Measurements from ENCODE around the gene MYBPHL. TPM values are rescaled to one million over a fixed set of nuclear protein-coding genes. Genes with fewer than 3 reads are reported as not detected.

Gene MYBPHL
- total and polyA plus RNA-seq, 2 experiments from 2014 or later: not detected

DNA sequence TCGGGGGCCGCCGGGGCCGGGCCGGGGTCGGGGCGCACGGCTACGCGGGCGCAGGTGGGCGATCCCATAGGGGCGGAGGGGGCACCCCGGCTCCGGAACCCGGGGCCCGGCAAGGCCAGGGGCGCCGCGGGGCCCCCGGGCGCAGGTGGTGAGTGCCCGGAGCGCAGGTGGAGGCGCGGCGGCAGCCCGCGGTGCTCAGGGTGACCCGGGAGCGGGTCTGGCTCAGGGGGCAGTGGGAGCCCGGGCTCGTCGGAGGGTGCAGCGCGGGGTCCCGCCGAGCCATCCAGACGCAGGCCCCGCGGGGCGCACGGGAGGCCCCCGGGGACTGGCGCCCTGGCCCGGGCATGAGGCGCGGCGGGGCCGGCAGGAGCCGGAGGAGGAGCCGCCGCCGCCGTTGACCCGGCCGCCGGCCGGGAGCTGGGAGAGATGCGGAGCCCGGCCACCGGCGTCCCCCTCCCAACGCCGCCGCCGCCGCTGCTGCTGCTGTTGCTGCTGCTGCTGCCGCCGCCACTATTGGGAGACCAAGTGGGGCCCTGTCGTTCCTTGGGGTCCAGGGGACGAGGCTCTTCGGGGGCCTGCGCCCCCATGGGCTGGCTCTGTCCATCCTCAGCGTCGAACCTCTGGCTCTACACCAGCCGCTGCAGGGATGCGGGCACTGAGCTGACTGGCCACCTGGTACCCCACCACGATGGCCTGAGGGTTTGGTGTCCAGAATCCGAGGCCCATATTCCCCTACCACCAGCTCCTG lies 57.0 kb downstream of the MYBPHL start:
- Histone ChIP-seq H4K20me1 (ENCODE audit: insufficient read depth) (no peaks in the 10 kb centered on the region), H3K4me1 (ENCODE audit: insufficient read depth) (no peaks in the 10 kb centered on the region; the same call in 1 of the 2 replicates), H3K4me2 (ENCODE audit: unreplicated experiment) (peak overlapping the region; percentile 76), H3K9me3 (ENCODE audit: low read depth) (no peaks in the 10 kb centered on the region), H3F3A (ENCODE audit: insufficient read depth) (no peaks in the 10 kb centered on the region), H3K27ac (no peak overlapping the region), H3K9ac (no peak overlapping the region), H3K9me2 (ENCODE audit: insufficient read depth) (no peaks in the 10 kb centered on the region), H3K4me3 (peak overlapping the region; percentile 74), H3K27me3 (replicated peaks; ENCODE audit: insufficient read depth) (no peaks in the 10 kb centered on the region), H3K79me2 (ENCODE audit: insufficient read depth) (no peaks in the 10 kb centered on the region), H2AFZ (peak overlapping the region; percentile 66; the same call in 1 of the 2 replicates), H3K36me3 (ENCODE audit: low read depth) (no peaks in the 10 kb centered on the region)
- in situ Hi-C loops (cut with MboI): no loop called here
- no peak for TF ChIP-seq EZH2phosphoT487 (IDR thresholded peaks at IDR 0.05; ENCODE audit: insufficient read depth, low read depth)
- TF ChIP-seq EZH2 (IDR thresholded peaks at IDR 0.05; ENCODE audit: insufficient read depth, poor library complexity, severe bottlenecking): no peak
- WGBS, 2 experiments (ENCODE audit: low coverage in 1 of 2, low lambda C conversion rate in 2 of 2, missing lambda C conversion rate in 2 of 2): 3 to 6% methylated on average over 21 to 26 of the region's 80 CpGs
- DNase-seq: peak; percentile 45

DNA sequence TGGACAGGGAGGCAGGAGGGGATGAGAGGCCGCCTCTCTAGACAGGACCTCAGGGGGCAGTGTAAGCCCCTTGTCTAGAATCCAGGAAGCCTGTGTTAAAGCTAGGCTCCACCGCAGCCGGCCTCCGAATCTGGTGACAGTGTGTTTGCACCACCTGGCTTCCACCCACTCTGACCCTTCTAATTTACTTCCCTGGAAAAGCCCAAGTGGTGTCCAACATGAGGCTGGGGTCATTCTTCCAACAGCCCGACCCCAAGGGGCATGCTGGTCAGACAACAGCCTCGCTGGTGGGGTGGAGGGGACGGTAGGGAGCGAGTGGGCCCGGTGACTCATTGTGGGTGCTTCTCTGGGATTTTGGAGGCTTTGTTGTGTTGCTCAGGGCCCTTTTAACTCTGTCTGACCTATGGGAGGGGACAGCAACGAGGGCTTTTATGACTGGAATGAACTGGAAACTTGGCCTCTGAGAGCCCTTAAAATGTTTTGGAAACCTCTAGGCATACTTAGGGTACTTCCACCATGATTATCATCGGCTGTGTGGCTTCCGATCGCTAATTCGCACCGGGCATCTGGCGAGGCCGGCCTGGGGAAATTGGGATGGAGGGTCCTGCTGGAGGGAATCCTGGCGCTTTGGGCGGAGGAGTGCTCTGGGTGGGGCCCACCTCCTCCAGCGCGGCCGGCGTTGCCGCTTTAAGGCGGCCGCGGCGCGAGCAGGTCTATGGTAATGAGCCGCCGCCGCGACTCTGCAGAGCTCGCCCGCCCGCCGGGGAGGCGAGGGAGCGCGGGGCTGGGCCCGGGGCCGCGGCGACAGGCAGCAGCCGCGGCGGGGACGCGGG lies 57.8 kb downstream of the MYBPHL start, which contains the start of gene CELSR2:
Gene CELSR2 (plus strand): TSS at position 743 of the 833 bp plus-strand sequence. CDS start 541 bp downstream, outside the sequence.
- H3K9me2 ChIP-seq (ENCODE audit: insufficient read depth): no peaks in the 10 kb centered on the region
- H3K27me3 ChIP-seq (replicated peaks; ENCODE audit: insufficient read depth): no peaks in the 10 kb centered on the region
- H3K79me2 ChIP-seq (ENCODE audit: insufficient read depth): no peaks in the 10 kb centered on the region
- no peak within 1 kb of the TSS for H3K27ac ChIP-seq
- no peak within 1 kb of the TSS for H3K9ac ChIP-seq
- H3K36me3 ChIP-seq (ENCODE audit: low read depth): no peaks in the 10 kb centered on the region
- peak within 1 kb of the TSS; percentile 66 for H2AFZ ChIP-seq
- in situ Hi-C loops (cut with MboI): no loop called here
- H3K4me2 ChIP-seq (ENCODE audit: unreplicated experiment): peak within 1 kb of the TSS; percentile 76
- H3K4me3 ChIP-seq: peak within 1 kb of the TSS; percentile 74
- no peaks in the 10 kb centered on the region for H3F3A ChIP-seq (ENCODE audit: insufficient read depth)
- no peaks in the 10 kb centered on the region; the same call in 1 of the 2 replicates for H3K4me1 ChIP-seq (ENCODE audit: insufficient read depth)
- TF ChIP-seq EZH2 (IDR thresholded peaks at IDR 0.05; ENCODE audit: insufficient read depth, poor library complexity, severe bottlenecking): no peak
- TF ChIP-seq EZH2phosphoT487 (IDR thresholded peaks at IDR 0.05; ENCODE audit: insufficient read depth, low read depth): no peak
- H4K20me1 ChIP-seq (ENCODE audit: insufficient read depth): no peaks in the 10 kb centered on the region
- H3K9me3 ChIP-seq (ENCODE audit: low read depth): no peaks in the 10 kb centered on the region
- 16 to 17% methylated on average over 37 to 39 of the region's 49 CpGs for WGBS, 2 experiments (ENCODE audit: low coverage in 1 of 2, low lambda C conversion rate in 2 of 2, missing lambda C conversion rate in 2 of 2)
- peak; percentile 84 for DNase-seq

DNA sequence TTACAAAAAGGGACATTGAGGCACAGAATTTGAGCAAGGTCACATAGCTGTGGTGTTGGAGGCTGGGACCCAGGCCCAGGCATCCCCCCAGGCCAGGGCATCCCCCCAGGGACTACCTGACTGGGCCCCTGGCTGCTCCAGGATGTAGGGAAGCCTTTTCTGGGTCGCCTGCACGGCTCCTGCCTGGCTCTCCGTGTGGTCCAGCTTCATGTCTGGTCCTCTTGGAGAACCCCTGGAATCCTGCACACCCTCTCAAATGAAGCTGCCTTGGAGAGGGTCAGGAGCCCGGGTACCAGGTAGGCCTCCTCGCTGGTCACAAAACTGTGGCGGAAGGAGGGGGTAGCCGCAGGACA lies 58.4 kb downstream of the MYBPHL start:
- H2AFZ ChIP-seq: no peak overlapping the region
- no peak overlapping the region for H3K9ac ChIP-seq
- H3K79me2 ChIP-seq (ENCODE audit: insufficient read depth): no peaks in the 10 kb centered on the region
- no peak overlapping the region for H3K4me3 ChIP-seq
- no peaks in the 10 kb centered on the region for H3K9me3 ChIP-seq (ENCODE audit: low read depth)
- DNase-seq: no peak
- no peaks in the 10 kb centered on the region for H3K36me3 ChIP-seq (ENCODE audit: low read depth)
- no peaks in the 10 kb centered on the region for H3K4me1 ChIP-seq (ENCODE audit: insufficient read depth)
- no peak for TF ChIP-seq EZH2phosphoT487 (IDR thresholded peaks at IDR 0.05; ENCODE audit: insufficient read depth, low read depth)
- no peak for TF ChIP-seq EZH2 (IDR thresholded peaks at IDR 0.05; ENCODE audit: insufficient read depth, poor library complexity, severe bottlenecking)
- WGBS, 2 experiments (ENCODE audit: low coverage in 1 of 2, low lambda C conversion rate in 2 of 2, missing lambda C conversion rate in 2 of 2): 84 to 92% methylated on average over 7 of the region's 7 CpGs
- in situ Hi-C loops (cut with MboI): no loop called here
- H3K9me2 ChIP-seq (ENCODE audit: insufficient read depth): no peaks in the 10 kb centered on the region
- no peak overlapping the region for H3K4me2 ChIP-seq (ENCODE audit: unreplicated experiment)
- H3K27me3 ChIP-seq (replicated peaks; ENCODE audit: insufficient read depth): no peaks in the 10 kb centered on the region
- no peak overlapping the region for H3K27ac ChIP-seq
- no peaks in the 10 kb centered on the region for H3F3A ChIP-seq (ENCODE audit: insufficient read depth)
- no peaks in the 10 kb centered on the region for H4K20me1 ChIP-seq (ENCODE audit: insufficient read depth)

DNA sequence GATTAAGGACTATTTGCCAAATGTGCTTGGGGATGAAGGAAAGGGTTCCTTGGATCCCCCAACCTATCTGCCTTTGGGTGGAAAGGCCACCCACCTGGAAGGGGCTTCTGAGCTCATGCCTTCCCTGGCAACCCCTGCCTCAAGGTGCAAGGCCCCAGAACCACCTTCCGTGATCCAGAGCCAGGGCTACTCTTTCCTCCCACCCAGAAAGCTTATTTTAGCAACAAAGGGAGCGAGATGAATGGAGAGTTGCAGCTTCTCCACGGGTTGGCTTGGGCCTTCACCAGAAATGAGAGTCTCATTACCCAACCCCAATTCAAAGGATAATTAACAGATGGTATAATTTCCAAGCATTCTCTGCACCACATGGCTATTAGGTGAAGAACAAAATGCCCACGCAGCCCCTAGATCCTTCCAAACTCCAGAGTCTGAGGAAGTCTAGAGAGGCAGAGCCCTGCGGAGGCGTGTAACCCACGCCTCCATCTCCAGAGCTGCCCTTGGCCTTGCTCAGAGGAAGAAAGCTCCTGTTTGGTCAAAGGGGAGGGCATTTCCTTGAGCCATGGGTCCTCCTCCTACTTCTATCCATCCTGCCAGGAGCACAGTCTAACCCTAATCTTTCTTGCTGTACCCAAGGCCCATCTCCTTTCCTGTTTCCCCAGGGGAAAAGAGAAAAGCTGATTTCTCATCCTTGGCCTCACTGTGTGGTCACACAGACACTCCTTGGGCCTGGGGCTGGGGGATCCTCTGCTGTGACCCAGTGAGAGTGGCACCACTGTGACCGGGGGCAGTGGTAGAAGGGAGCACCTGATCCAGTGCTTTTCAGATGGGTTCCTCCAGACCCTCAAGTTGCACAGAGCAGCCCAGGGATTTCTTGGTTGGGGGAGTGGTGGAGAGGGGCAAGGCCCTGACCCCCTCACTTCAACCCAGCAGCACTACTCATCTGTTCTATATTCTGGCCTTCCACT lies 59.1 kb downstream of the MYBPHL start:
- no peaks in the 10 kb centered on the region for H3F3A ChIP-seq (ENCODE audit: insufficient read depth)
- H3K9me3 ChIP-seq (ENCODE audit: low read depth): no peaks in the 10 kb centered on the region
- H2AFZ ChIP-seq: no peak overlapping the region
- no peaks in the 10 kb centered on the region for H3K36me3 ChIP-seq (ENCODE audit: low read depth)
- H3K27me3 ChIP-seq (replicated peaks; ENCODE audit: insufficient read depth): no peaks in the 10 kb centered on the region
- TF ChIP-seq EZH2phosphoT487 (IDR thresholded peaks at IDR 0.05; ENCODE audit: insufficient read depth, low read depth): no peak
- TF ChIP-seq EZH2 (IDR thresholded peaks at IDR 0.05; ENCODE audit: insufficient read depth, poor library complexity, severe bottlenecking): no peak
- no peak overlapping the region for H3K9ac ChIP-seq
- no peaks in the 10 kb centered on the region for H4K20me1 ChIP-seq (ENCODE audit: insufficient read depth)
- no peaks in the 10 kb centered on the region for H3K9me2 ChIP-seq (ENCODE audit: insufficient read depth)
- in situ Hi-C loops (cut with MboI): no loop called here
- no peak overlapping the region for H3K4me2 ChIP-seq (ENCODE audit: unreplicated experiment)
- no peak overlapping the region for H3K4me3 ChIP-seq
- H3K4me1 ChIP-seq (ENCODE audit: insufficient read depth): no peaks in the 10 kb centered on the region
- H3K27ac ChIP-seq: no peak overlapping the region
- no peak for DNase-seq
- no peaks in the 10 kb centered on the region for H3K79me2 ChIP-seq (ENCODE audit: insufficient read depth)
- 89 to 90% methylated on average over 8 of the region's 8 CpGs for WGBS, 2 experiments (ENCODE audit: low coverage in 1 of 2, low lambda C conversion rate in 2 of 2, missing lambda C conversion rate in 2 of 2)

Data from GM23248 (cell line).